IPS-18c (cell line): ENCODE measurements around the gene VTI1A.

ENCODE experiments used
- H3K4me3 ChIP-seq: 2 replicates; pipeline ENCODE4 v1.7.0; 2013; ENCODE audit warnings: low read depth, mild to moderate bottlenecking, low read length, moderate library complexity; ENCODE audit not compliant: insufficient read depth
- H3K9me3 ChIP-seq: one replicate; pipeline ENCODE4 v1.6.1; 2013; ENCODE audit warnings: mild to moderate bottlenecking, low read length, moderate library complexity; ENCODE audit not compliant: control insufficient read depth, insufficient read depth

Gene VTI1A

GRCh38 chr10:112698818-112699164 lies 251.8 kb downstream of the VTI1A start:
- Histone ChIP-seq H3K9me3 (no peaks in the 10 kb centered on the region), H3K4me3 (no peak overlapping the region)

DNA sequence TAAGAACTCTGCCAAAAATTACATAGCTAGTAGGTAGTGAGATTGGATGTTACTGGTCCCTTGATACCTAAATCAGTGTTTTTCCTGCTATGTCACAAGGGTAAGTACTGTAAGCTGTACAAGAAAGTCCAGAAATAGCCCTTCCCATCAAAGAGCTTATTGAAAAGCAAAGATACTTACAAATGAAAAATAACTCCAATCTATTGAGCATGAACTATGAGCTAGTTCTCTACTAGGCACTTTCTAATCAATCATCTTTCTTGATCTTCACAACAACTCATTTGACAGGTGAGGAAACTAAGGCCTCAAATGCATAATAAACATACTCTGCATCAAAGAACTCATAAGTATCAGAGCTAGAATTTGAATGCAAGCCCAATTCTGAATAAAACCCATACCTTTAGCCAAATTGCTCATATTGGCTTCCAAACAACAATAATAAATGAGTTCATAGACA lies 253.2 kb downstream of the VTI1A start:
- no peaks in the 10 kb centered on the region for H3K9me3 ChIP-seq
- H3K4me3 ChIP-seq = no peak overlapping the region

DNA sequence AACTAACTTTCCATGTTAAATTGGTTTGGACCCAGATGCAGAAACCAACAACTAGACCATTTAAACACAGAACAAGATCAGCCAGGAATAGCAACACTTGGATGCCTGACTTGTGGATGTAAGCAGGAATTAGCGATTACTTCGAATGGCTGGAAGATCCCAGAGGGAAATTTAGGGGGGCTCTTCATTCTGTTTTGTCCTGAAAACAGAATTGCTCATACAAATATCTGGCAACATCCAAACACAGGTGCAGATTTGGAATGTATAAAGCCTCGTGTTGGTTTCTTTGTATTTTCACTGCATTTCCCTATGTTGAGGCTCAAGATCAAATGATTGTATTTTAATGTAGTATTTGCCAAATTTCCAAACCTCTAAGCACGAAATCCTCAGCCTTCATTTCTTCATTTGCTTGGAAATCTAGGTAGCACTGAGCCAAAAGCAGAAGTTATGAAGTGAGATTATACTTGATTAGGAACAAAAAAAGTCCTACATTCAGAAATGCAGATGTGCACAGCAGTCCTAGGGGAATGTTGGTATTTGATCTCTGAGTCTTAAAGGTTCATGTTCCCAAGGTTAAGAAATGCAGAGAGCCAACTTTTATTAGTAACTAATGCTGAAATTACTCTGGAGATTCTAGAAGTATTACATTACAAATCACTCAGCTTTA lies 254.3 kb downstream of the VTI1A start:
- H3K9me3 ChIP-seq = no peaks in the 10 kb centered on the region
- H3K4me3 ChIP-seq = no peak overlapping the region

DNA sequence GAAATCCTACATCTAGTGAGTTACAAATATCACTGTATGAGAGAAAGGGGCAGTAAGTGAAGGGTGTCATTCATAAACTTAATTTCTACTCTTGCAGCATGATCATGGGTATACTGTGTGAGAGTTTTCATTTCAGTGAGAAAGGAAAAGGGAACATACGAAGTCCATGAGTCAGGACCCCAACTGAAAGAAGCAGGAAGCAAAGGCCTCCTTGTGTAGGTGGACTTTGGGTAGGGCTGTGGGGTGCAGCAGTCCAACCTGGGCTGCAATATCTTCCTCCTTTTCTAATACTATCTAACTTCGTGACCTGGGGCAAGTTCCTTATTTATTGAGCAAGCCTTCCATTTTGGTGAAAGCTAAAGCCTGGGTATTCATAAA lies 254.9 kb downstream of the VTI1A start:
- Histone ChIP-seq H3K9me3 (no peaks in the 10 kb centered on the region), H3K4me3 (no peak overlapping the region)

- no peaks in the 10 kb centered on the region for H3K9me3 ChIP-seq
- H3K4me3 ChIP-seq = no peak overlapping the region
These were observed 259.6 kb downstream of the VTI1A start for GRCh38 chr10:112706577-112706976.

DNA sequence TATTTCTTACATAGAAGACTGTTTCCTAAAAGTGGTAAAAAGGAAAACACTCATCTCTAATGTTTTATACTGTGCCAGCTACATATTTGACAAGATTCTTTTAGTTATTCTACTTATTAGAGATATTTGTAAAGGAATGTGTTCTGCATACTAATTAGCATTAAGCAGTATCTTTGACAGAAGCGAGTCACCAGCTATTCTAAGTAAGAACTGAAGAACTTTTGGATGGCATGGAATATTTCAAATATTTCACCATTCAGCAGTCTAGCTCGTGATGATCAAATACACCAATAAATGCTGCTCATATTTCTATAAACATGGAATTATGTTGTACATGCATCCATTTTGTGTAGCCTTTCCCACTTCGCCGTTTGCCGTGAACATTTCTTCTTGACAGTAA lies 261.4 kb downstream of the VTI1A start:
- Histone ChIP-seq H3K4me3 (no peak overlapping the region), H3K9me3 (no peaks in the 10 kb centered on the region)

DNA sequence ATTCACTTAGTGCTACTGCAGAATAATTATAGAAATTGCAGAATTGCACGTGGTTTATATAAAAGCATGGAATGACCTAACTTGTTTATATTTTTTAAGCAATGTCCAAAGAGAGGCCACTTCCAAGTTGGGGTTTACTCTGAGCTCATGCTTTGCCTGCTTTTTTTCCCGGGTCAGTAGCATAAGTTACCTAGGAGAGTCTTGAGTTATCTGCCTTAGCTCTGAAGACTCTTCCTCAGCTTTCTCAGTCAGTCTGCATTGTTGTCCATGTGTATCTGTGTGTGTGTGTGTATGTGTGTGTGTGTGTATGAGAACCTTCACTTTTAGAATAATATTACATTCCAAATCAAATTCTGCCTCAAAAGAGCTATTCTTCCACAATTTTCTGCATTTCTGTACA lies 263.5 kb downstream of the VTI1A start:
- no peaks in the 10 kb centered on the region for H3K9me3 ChIP-seq
- H3K4me3 ChIP-seq = no peak overlapping the region

GRCh38 chr10:112711366-112711765 lies 264.4 kb downstream of the VTI1A start:
- Histone ChIP-seq H3K4me3 (no peak overlapping the region), H3K9me3 (no peaks in the 10 kb centered on the region)

- Histone ChIP-seq H3K4me3 (no peak overlapping the region), H3K9me3 (no peaks in the 10 kb centered on the region)
These were observed 265.5 kb downstream of the VTI1A start for GRCh38 chr10:112712536-112712935.

DNA sequence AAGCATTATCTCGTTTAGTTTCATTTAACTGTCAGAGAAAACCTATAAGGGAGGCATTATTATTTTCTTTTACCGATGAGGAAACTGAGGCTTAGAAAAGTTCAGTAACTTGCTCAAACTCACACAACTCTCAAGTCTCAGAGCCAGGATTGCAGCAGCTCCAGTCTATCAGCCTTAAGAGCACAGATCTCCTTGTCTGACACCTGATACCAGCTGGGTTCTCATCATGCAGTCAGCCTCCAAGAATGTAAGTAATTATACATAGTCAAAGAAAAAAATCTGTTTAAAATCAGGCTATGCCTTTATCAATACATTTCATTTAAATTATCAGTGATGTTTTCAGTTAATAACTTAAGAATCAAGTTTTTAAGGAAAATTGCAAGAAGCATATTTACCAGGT lies 266.4 kb downstream of the VTI1A start:
- H3K9me3 ChIP-seq = no peaks in the 10 kb centered on the region
- H3K4me3 ChIP-seq = no peak overlapping the region

DNA sequence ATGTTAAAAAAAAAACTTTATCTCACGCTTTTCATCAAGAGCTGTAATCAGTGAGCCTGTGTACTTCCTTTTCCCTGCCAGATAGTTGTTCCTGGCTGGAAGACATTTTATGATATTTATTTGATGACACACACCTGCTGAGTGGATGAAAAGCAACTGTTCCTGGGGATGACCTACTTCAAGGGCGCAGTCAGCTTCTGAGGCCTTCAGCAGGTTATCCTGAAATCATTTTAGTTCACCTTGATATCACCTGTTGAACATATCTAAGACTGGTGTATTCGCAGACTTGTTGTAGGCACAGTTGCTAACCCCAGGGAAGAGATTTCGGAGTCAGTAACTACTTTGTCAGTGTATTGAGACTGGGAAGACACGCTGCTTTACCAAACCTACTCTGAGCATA lies 268.6 kb downstream of the VTI1A start:
- Histone ChIP-seq H3K4me3 (no peak overlapping the region), H3K9me3 (no peaks in the 10 kb centered on the region)

- no peaks in the 10 kb centered on the region for H3K9me3 ChIP-seq
- no peak overlapping the region for H3K4me3 ChIP-seq
These were observed 269.1 kb downstream of the VTI1A start for GRCh38 chr10:112716076-112716475.

- H3K4me3 ChIP-seq = no peak overlapping the region
- no peaks in the 10 kb centered on the region for H3K9me3 ChIP-seq
These were observed 270.0 kb downstream of the VTI1A start for GRCh38 chr10:112716924-112717413.

DNA sequence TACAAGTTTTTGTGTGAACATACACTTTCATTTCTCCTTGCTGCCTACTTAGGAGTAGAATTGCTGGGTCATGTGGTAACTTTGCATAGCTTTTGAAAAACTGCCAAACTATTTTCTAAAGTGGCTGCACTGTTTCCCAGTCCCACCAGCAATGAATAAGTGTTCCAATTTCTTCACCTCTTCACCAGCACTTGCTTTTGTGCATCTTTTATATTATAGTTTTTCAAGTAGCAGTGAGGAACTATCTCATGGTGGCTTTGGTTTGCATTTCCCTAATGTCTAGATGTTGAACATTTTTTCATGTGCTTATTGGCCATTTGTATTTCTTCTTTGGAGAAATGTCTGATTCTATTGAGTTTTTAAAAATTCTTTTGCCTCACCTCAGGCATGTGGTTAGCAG lies 273.2 kb downstream of the VTI1A start:
- H3K9me3 ChIP-seq = no peaks in the 10 kb centered on the region
- H3K4me3 ChIP-seq = no peak overlapping the region

DNA sequence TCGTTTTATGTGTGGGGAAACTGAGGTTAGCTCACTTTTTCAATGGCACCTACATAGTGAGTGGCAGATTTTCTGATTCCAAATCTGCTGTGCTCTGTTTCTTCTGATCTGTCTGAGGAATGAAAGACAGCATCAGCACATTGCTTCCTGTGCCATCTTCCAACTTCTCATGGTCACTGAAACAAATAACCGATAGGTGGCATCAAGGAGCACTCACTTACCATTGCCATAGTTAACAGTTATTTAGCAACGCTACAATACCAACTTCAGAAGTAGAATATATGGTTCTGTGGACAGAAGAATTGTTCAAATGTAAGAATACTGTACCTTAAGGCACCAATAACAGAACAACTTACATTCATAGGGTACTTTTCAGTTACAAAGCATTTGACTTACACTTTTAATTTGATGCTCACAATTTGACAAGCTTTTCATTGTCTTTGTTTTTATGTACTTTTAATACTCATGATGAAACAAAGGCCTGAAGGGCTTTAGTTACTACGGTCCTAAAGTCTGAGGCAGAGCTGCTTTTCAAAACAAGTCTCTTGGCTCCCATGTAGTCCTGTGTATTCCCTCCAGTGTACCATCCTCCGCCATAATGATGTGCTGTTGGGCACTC lies 274.2 kb downstream of the VTI1A start:
- H3K9me3 ChIP-seq = no peaks in the 10 kb centered on the region
- H3K4me3 ChIP-seq = no peak overlapping the region

DNA sequence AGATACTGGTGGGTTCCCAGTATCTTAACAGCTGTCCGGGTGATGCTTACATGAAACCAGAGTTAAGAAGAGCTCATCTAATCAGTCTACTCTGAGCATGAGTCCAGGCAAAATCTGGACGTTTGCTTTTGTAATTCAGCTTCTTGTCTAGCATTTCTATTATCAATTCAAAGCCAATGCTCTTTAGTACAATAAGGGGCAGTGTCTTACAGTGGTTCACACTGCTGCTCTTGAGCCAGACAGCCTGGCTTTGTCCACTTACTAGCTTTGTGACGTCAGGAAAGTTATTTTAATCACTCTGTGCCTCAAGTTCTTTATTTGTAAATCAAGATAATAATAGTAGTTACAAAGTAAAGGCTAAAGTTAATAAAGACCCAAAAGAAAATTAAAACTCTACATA lies 275.7 kb downstream of the VTI1A start:
- H3K9me3 ChIP-seq = no peaks in the 10 kb centered on the region
- no peak overlapping the region for H3K4me3 ChIP-seq

GRCh38 chr10:112723876-112724275 lies 276.9 kb downstream of the VTI1A start:
- Histone ChIP-seq H3K4me3 (no peak overlapping the region), H3K9me3 (no peaks in the 10 kb centered on the region)

GRCh38 chr10:112724404-112724991 lies 277.5 kb downstream of the VTI1A start:
- Histone ChIP-seq H3K4me3 (no peak overlapping the region), H3K9me3 (no peaks in the 10 kb centered on the region)
